Endothelial cell of umbilical vein (primary cell): Measurements from ENCODE around the gene PCNT. TPM values are rescaled to one million over a fixed set of nuclear protein-coding genes. Genes with fewer than 3 reads are reported as not detected.

Source experiments
- Bru-seq: library from RNA; stranded (reverse); fragments of 400-500 nt; gene quantifications from one replicate; lab custom pipeline; 2021; lab: Mats Ljungman, UMichigan
- BruChase-seq, 2 experiments: library from RNA; stranded (reverse); fragments of 400-500 nt; gene quantifications; one replicate each; lab custom pipeline; 2021; lab: Mats Ljungman, UMichigan
- BruUV-seq: library from RNA; stranded (reverse); fragments of 400-500 nt; replicated peaks from 2 replicates; lab custom pipeline; 2021; lab: Mats Ljungman, UMichigan
- CTCF ChIA-PET: fragments of 300-600, 350-600 bp; sonication (Branson Sonifier 250); formaldehyde crosslinking; loops from one replicate; lab custom pipeline; 2021; ENCODE audit warnings: antibody characterized with exemption, inconsistent platforms; lab: Charles Lee
- POLR2A ChIA-PET: fragments of 300-600, 350-600 bp; sonication (Branson Sonifier 250); formaldehyde crosslinking; loops from one replicate; lab custom pipeline; 2021; ENCODE audit warnings: antibody characterized with exemption, inconsistent platforms; lab: Charles Lee
- DNase-seq: peaks from one replicate; pipeline ENCODE4 v3.0.0-alpha.2; 2011; ENCODE audit warnings: low read depth, low spot score
- FAIRE-seq: peaks from 2 replicates; lab custom pipeline; 2011; peaks lifted over from hg19 to GRCh38; lab: Jason Lieb, UNC
- H2AFZ ChIP-seq: 2 replicates; pipeline ENCODE4 v1.6.0; 2012; ENCODE audit warnings: low read depth, low read length, control low read depth, inconsistent platforms
- H3K27ac ChIP-seq: 2 replicates; pipeline ENCODE4 v1.5.1; 2011; ENCODE audit warnings: low read depth, mild to moderate bottlenecking, control low read depth, low read length, moderate library complexity; ENCODE audit not compliant: insufficient read depth
- H3K27me3 ChIP-seq, 2 experiments: 2 replicates each; pipeline versions ENCODE4 v1.6.0 to v1.6.1; 2011; ENCODE audit warnings: low read length in 2 of 2, mixed read lengths in 1 of 2; ENCODE audit not compliant: control insufficient read depth in 2 of 2, insufficient read depth in 2 of 2
- H3K36me3 ChIP-seq, 2 experiments: 2 replicates in 1 of 2; 3 replicates in 1 of 2; pipeline ENCODE4 v1.5.1; 2011; ENCODE audit warnings: low read length in 2 of 2, mild to moderate bottlenecking in 1 of 2, moderate library complexity in 1 of 2; ENCODE audit not compliant: control insufficient read depth in 2 of 2, insufficient read depth in 2 of 2; ENCODE audit errors: extremely low read depth in 1 of 2
- H3K4me1 ChIP-seq: 3 replicates; pipeline ENCODE4 v1.5.1; 2011; ENCODE audit warnings: mild to moderate bottlenecking, low read length; ENCODE audit not compliant: control insufficient read depth, insufficient read depth; ENCODE audit errors: extremely low read depth
- H3K4me2 ChIP-seq: 2 replicates; pipeline ENCODE4 v1.6.1; 2011; ENCODE audit warnings: low read length, control low read depth, mixed read lengths; ENCODE audit not compliant: insufficient read depth
- H3K4me3 ChIP-seq, 3 experiments: fragments of 200-600 bp in 1 of 3; sonication (generic), shearing (Covaris generic) in 1 of 3; replicated peaks in 1 of 3; 2 replicates each; pipeline ENCODE4 v1.5.1; 2011 to 2016; ENCODE audit warnings: control low read depth in 3 of 3, low read length in 3 of 3, mild to moderate bottlenecking in 2 of 3, inconsistent platforms in 1 of 3, low read depth in 1 of 3, moderate library complexity in 1 of 3; ENCODE audit not compliant: insufficient read depth in 1 of 3
- H3K79me2 ChIP-seq: 2 replicates; pipeline ENCODE4 v1.6.0; 2012; ENCODE audit warnings: low read length, inconsistent platforms; ENCODE audit not compliant: control insufficient read depth, insufficient read depth
- H3K9ac ChIP-seq: replicated peaks from 2 replicates; pipeline ENCODE3; 2011; ENCODE audit warnings: low read length, control low read depth; ENCODE audit not compliant: insufficient read depth; ENCODE audit errors: extremely low read depth
- H3K9me1 ChIP-seq: replicated peaks from 3 replicates; pipeline ENCODE4 v1.6.0; 2011; ENCODE audit warnings: mild to moderate bottlenecking, low read length; ENCODE audit not compliant: control insufficient read depth, insufficient read depth; ENCODE audit errors: extremely low read depth
- H3K9me3 ChIP-seq: replicated peaks from 2 replicates; pipeline ENCODE4 v1.5.1; 2012; ENCODE audit warnings: low read length, inconsistent platforms; ENCODE audit not compliant: control insufficient read depth, insufficient read depth
- H4K20me1 ChIP-seq: replicated peaks from 2 replicates; pipeline ENCODE3; 2011; ENCODE audit warnings: mild to moderate bottlenecking, low read length; ENCODE audit not compliant: control insufficient read depth, insufficient read depth; ENCODE audit errors: extremely low read depth
- GATA2 ChIP-seq: IDR thresholded peaks from 2 replicates; pipeline ENCODE4 v1.7.0; 2011; ENCODE audit warnings: low read depth, mild to moderate bottlenecking, moderate library complexity, mixed read lengths, low read length; ENCODE audit not compliant: insufficient read length, insufficient read depth
- MYC ChIP-seq: IDR thresholded peaks from one replicate; pipeline ENCODE4 v1.6.1; 2011; ENCODE audit warnings: mild to moderate bottlenecking, low read depth, low read length
- POLR2A ChIP-seq: IDR thresholded peaks from 2 replicates; pipeline ENCODE4 v1.6.1; 2012; ENCODE audit warnings: low read depth, mild to moderate bottlenecking, control low read depth, low read length
- POLR2AphosphoS5 ChIP-seq: IDR thresholded peaks from 2 replicates; pipeline ENCODE4 v1.6.1; 2012; ENCODE audit warnings: low read depth, mild to moderate bottlenecking, control low read depth, low read length, moderate library complexity; ENCODE audit not compliant: insufficient read depth
- dilution Hi-C: fragments of 300-500 bp; cut with MboI; formaldehyde crosslinking; loops from one replicate; pipeline ENCODE4 v1.15.0; 2019; ENCODE audit warnings: low sequenced_read_pairs; ENCODE audit not compliant: extremely low pct_ligation_motif_present
- intact Hi-C: fragments of 100-400 bp; cut with micrococcal nuclease; formaldehyde crosslinking; loops from one replicate; pipeline ENCODE4 v1.10.0; 2022
- long read RNA-seq: library from polyadenylated mRNA; stranded (forward); transcript quantifications from one replicate; pipeline ENCODE4 v2.0.0, GENCODE V29; 2021
- polyA minus RNA-seq, 3 experiments: library from RNA; depleted of rRNA, polyadenylated mRNA; stranded (reverse); fragments of >200 nt; gene quantifications; 1 replicate in 1 of 3; 2 replicates in 2 of 3; pipeline ENCODE4 v1.2.3, GENCODE V29; 2011
- polyA plus RNA-seq, 4 experiments: library from polyadenylated mRNA; depleted of rRNA in 3 of 4; stranded (reverse) in 3 of 4; unstranded in 1 of 4; fragments of >200 nt; gene quantifications; 2 replicates each; pipeline versions ENCODE4 v1.2.1 to v1.2.3, GENCODE V29; 2011 to 2012; ENCODE audit warnings: missing spikeins in 1 of 4
- total RNA-seq: library from RNA; stranded (reverse); gene quantifications from 2 replicates; pipeline ENCODE4 v1.2.3, GENCODE V29; 2021

The PCNT gene, protein sequence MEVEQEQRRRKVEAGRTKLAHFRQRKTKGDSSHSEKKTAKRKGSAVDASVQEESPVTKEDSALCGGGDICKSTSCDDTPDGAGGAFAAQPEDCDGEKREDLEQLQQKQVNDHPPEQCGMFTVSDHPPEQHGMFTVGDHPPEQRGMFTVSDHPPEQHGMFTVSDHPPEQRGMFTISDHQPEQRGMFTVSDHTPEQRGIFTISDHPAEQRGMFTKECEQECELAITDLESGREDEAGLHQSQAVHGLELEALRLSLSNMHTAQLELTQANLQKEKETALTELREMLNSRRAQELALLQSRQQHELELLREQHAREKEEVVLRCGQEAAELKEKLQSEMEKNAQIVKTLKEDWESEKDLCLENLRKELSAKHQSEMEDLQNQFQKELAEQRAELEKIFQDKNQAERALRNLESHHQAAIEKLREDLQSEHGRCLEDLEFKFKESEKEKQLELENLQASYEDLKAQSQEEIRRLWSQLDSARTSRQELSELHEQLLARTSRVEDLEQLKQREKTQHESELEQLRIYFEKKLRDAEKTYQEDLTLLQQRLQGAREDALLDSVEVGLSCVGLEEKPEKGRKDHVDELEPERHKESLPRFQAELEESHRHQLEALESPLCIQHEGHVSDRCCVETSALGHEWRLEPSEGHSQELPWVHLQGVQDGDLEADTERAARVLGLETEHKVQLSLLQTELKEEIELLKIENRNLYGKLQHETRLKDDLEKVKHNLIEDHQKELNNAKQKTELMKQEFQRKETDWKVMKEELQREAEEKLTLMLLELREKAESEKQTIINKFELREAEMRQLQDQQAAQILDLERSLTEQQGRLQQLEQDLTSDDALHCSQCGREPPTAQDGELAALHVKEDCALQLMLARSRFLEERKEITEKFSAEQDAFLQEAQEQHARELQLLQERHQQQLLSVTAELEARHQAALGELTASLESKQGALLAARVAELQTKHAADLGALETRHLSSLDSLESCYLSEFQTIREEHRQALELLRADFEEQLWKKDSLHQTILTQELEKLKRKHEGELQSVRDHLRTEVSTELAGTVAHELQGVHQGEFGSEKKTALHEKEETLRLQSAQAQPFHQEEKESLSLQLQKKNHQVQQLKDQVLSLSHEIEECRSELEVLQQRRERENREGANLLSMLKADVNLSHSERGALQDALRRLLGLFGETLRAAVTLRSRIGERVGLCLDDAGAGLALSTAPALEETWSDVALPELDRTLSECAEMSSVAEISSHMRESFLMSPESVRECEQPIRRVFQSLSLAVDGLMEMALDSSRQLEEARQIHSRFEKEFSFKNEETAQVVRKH (N-terminal part only)
- total RNA-seq (38.5 and 49.5 TPM in 2 replicates), polyA plus RNA-seq (9.5 and 9.6 TPM in 2 replicates), polyA minus RNA-seq (44.0 and 55.1 TPM in 2 replicates), Bru-seq, nascent RNA (percentile 63 among the genes with signal in this experiment), BruChase-seq, experiment 1, labeled RNA remaining after a 6-hour chase (percentile 79 among the genes with signal in this experiment), BruChase-seq, experiment 2, labeled RNA remaining after a 2-hour chase (percentile 70 among the genes with signal in this experiment)
- 11.7 and 13.9 TPM in 2 replicates for polyA plus RNA-seq (2011; cell fraction: cytosol; rRNA removed)
- 71.0 and 95.6 TPM in 2 replicates for polyA plus RNA-seq (2011; cell fraction: nucleus; rRNA removed)
- polyA plus RNA-seq (2012): 13.5 and 18.4 TPM in 2 replicates
- 16.3 TPM for polyA minus RNA-seq (2011; cell fraction: cytosol; rRNA and poly(A)+ RNA removed)
- polyA minus RNA-seq (2011; cell fraction: nucleus; rRNA and poly(A)+ RNA removed): 33.8 and 34.3 TPM in 2 replicates
- long read RNA-seq, partial matches to known transcripts: 10 of 17 reads
- long read RNA-seq, other reads (novel, unspliced or antisense): 7 of 17 reads

DNA sequence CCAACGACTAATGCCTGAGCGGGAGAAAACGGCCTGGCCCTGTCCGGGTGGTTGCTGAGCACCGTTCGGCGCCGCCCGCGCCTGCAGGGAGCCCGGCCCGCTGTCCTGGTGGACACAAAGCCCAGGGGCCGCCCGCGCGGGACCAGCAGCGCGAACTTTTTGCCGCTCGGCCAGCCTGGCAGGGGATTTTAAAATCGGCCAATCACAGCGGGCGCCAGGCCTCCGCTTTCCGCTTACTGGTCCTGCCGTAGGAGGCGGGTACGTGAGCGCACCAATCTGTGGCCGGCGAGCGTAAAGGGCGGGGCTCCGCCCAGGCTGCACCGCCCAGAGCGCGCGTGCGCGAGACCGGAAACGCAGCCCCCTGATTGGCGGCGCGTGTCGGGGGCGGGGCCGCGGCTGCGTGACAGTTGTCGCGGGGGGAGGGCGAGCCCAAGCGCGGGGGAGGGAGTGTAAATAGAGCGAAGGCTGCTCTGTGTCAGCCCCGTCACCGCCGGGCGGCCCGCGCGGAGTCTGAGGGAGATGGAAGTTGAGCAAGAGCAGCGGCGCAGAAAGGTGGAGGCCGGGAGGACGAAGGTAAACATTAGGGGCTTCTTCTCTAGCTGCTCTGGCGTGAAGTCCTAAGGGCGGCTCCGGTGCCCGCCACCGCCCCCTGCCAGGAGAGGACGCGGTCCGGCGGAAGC, at the start of gene PCNT, which contains the start of gene C21orf58:
PCNT (plus strand) TSS at position 447 of the 680 bp plus-strand sequence; CDS start at position 520, 73 bp downstream.
C21orf58 (minus strand) TSS at position 161 of the 680 bp plus-strand sequence. CDS start 1,132 bp downstream, outside the sequence.
- Histone ChIP-seq H3K9me3 (no peaks in the 10 kb centered on the region), H3K9ac (peak within 1 kb of the TSS; percentile 90), H3K4me1 (peaks cover 29% of the 10 kb centered on the region), H3K4me2 (peak within 1 kb of the TSS; percentile 93), H2AFZ (peak within 1 kb of the TSS; percentile 56), H3K9me1 (no peaks in the 10 kb centered on the region), H3K27ac (peak within 1 kb of the TSS; percentile 84), H3K27me3 (no peaks in the 10 kb centered on the region), H4K20me1 (no peaks in the 10 kb centered on the region), H3K79me2 (peaks cover 57% of the 10 kb centered on the region), H3K36me3 (peaks cover 0 to 2% of the 10 kb centered on the region in 2 experiments), H3K4me3 (peak within 1 kb of the TSS; percentile 69 to 99 (median 86))
- BruUV-seq: no TSS peak
- TF ChIP-seq POLR2AphosphoS5: peak; percentile 76
- TF ChIP-seq MYC: no peak
- TF ChIP-seq POLR2A: peak; percentile 84
- TF ChIP-seq GATA2: no peak
- FAIRE-seq (peak; percentile 97), DNase-seq (peak; percentile 98)
- intact Hi-C loops: loop anchor here (1.0 to 5.0 kb wide), 5 partner anchors 38 to 353 kb away; partner anchors contain the start of genes LSS and YBEY
- ChIA-PET CTCF (interaction anchor here (1.0 to 1.8 kb wide), 4 partner anchors 11 to 180 kb away, joined by 3 to 7 read pairs (median 4); partner anchors contain the start of gene YBEY), POLR2A (interaction anchor here (1.4 kb wide), 1 partner anchor 39 kb away, joined by 3 read pairs; the partner anchor contains the start of gene MCM3AP)
- dilution Hi-C loops: no loop called here
